Lung (tissue), 16 donors: ENCODE measurements around the gene HMGN2. TPM values are rescaled to one million over a fixed set of nuclear protein-coding genes. Genes with fewer than 3 reads are reported as not detected.
A peak's percentile ranks its signal among the peaks of the same experiment; 100 is the strongest.

ENCODE experiments used
- ATAC-seq: fragments of 200-7000 bp; cut with Tn5 transposase; one replicate; pipeline ENCODE4 v1.9.1; 2020; ENCODE audit warnings: moderate number of reproducible peaks; ENCODE audit not compliant: insufficient read depth, low FRiP score
- DNase-seq, 3 donors: peaks; one replicate each; pipeline ENCODE4 v3.0.0-alpha.2; 2013 to 2017
- H3K27ac ChIP-seq, 2 donors: one replicate each; pipeline ENCODE4 v1.5.1; 2013; ENCODE audit warnings: mild to moderate bottlenecking in 2 of 2, moderate library complexity in 2 of 2, control low read depth in 1 of 2, inconsistent platforms in 1 of 2, low read depth in 1 of 2, low read length in 1 of 2
- H3K27me3 ChIP-seq, 3 donors: one replicate each; pipeline ENCODE4 v1.5.1; 2013; ENCODE audit warnings: low read length in 2 of 3; ENCODE audit not compliant: control insufficient read depth in 3 of 3, insufficient read depth in 3 of 3
- H3K36me3 ChIP-seq, 4 donors: one replicate each; pipeline ENCODE4 v1.5.1; 2013; ENCODE audit warnings: low read length in 4 of 4, mild to moderate bottlenecking in 1 of 4, moderate library complexity in 1 of 4; ENCODE audit not compliant: control insufficient read depth in 4 of 4, insufficient read depth in 4 of 4
- H3K4me1 ChIP-seq, 5 donors: one replicate each; pipeline ENCODE4 v1.5.1; 2013; ENCODE audit warnings: low read length in 5 of 5, mild to moderate bottlenecking in 2 of 5, moderate library complexity in 1 of 5; ENCODE audit not compliant: control insufficient read depth in 5 of 5, insufficient read depth in 5 of 5
- H3K4me3 ChIP-seq: one replicate; pipeline ENCODE4 v1.5.1; 2013; ENCODE audit warnings: mild to moderate bottlenecking, control low read depth, moderate library complexity
- H3K9ac ChIP-seq, 2 donors: one replicate each; pipeline ENCODE4 v1.5.1; 2013; ENCODE audit warnings: low read length in 2 of 2, control low read depth in 1 of 2; ENCODE audit not compliant: insufficient read depth in 1 of 2
- H3K9me3 ChIP-seq, 4 donors: one replicate each; pipeline ENCODE4 v1.5.1; 2013; ENCODE audit warnings: low read length in 3 of 4, mild to moderate bottlenecking in 1 of 4, moderate library complexity in 1 of 4; ENCODE audit not compliant: control insufficient read depth in 4 of 4, insufficient read depth in 3 of 4
- CTCF ChIP-seq: IDR thresholded peaks from 2 replicates; pipeline ENCODE4 v1.5.1; 2012; ENCODE audit warnings: mild to moderate bottlenecking; ENCODE audit errors: control extremely low read depth, extremely low read depth
- WGBS, 2 donors: extraction: QIAGEN DNeasy Blood & Tissue Kit; methylation state at CpG; one replicate each; pipeline ENCODE4 v1.1.7; 2013; 5-methylcytosine and 5-hydroxymethylcytosine counted together
- long read RNA-seq, 5 donors: transcript quantifications; one replicate each; lab custom pipeline, GENCODE V29; 2026
- polyA plus RNA-seq, 2 donors: library from polyadenylated mRNA; stranded (reverse); fragments of 200-250 nt; gene quantifications; one replicate each; pipeline ENCODE4 v1.2.1, GENCODE V29; 2013
- total RNA-seq, 2 donors: library from RNA; depleted of rRNA in 1 of 2; stranded (reverse); fragments of >200 nt in 1 of 2; gene quantifications; one replicate each; pipeline ENCODE4 v1.2.1, GENCODE V29; 2014 to 2021
- donor health status: control.
- donor health status: control.
- donor health status: Bipolar disorder and iron deficiency.
- donor health status: healthy.
- donor health status: DM: yes; HTN: yes; CAD: no.

Gene HMGN2
- total RNA-seq (100 to 1,000 TPM; 329 to 374 TPM), polyA plus RNA-seq (100 to 1,000 TPM; 452 to 580 TPM)
- long read RNA-seq, donor 1, transcript HMGN2-209 (2 exons, 1,496 nt): minor isoform, 5 of 588 reads
- long read RNA-seq, donor 1, transcript HMGN2-205 (5 exons, 952 nt): minor isoform, 12 of 588 reads
- long read RNA-seq, donor 1, transcript HMGN2-201 (6 exons, 1,191 nt): major isoform, 457 of 588 reads
- long read RNA-seq, donor 1, partial matches to known transcripts: 66 of 588 reads
- long read RNA-seq, donor 1, other reads (novel, unspliced or antisense): 42 of 588 reads
- long read RNA-seq, donor 2, transcript HMGN2-201 (6 exons, 1,191 nt): major isoform, 179 of 460 reads
- long read RNA-seq, donor 2, partial matches to known transcripts: 272 of 460 reads
- long read RNA-seq, donor 2, other reads (novel, unspliced or antisense): 5 of 460 reads
- long read RNA-seq, donor 3, transcript HMGN2-201 (6 exons, 1,191 nt): major isoform, 211 of 519 reads
- long read RNA-seq, donor 3, partial matches to known transcripts: 297 of 519 reads
- long read RNA-seq, donor 3, other reads (novel, unspliced or antisense): 6 of 519 reads
- long read RNA-seq, donor 4, transcript HMGN2-201 (6 exons, 1,191 nt): major isoform, 173 of 566 reads
- long read RNA-seq, donor 4, partial matches to known transcripts: 385 of 566 reads
- long read RNA-seq, donor 4, other reads (novel, unspliced or antisense): 0 of 566 reads
- long read RNA-seq, donor 5, transcript HMGN2-205 (5 exons, 952 nt): minor isoform, 10 of 675 reads
- long read RNA-seq, donor 5, transcript HMGN2-201 (6 exons, 1,191 nt): major isoform, 522 of 675 reads
- long read RNA-seq, donor 5, partial matches to known transcripts: 83 of 675 reads
- long read RNA-seq, donor 5, other reads (novel, unspliced or antisense): 50 of 675 reads

GRCh38 chr1:26472320-26472900, at the start of gene HMGN2:
Gene HMGN2, plus strand, starts transcription at chr1:26472440. Its CDS starts 173 bp downstream, at chr1:26472613.
- ATAC-seq: peak; percentile 76
- Histone ChIP-seq H3K27me3 (no peaks in the 10 kb centered on the region), H3K4me3 (peak within 1 kb of the TSS; percentile 96), H3K36me3 (peaks cover 16 to 38% (median 21%) of the 10 kb centered on the region in 4 donors), H3K27ac (peak within 1 kb of the TSS; percentile 95 to 100), H3K4me1 (peaks cover 0 to 28% (median 9%) of the 10 kb centered on the region in 5 donors), H3K9ac (peak within 1 kb of the TSS; percentile 65 to 82), H3K9me3 (no peaks in the 10 kb centered on the region)
- 0 to 1% methylated on average over 52 to 69 of the region's 69 CpGs for WGBS, 2 donors
- peak; percentile 95 to 97 (median 97) for DNase-seq
- TF ChIP-seq CTCF: no peak

- no peak overlapping the region for H3K4me3 ChIP-seq
- no peak overlapping the region for H3K9ac ChIP-seq
- H3K27me3 ChIP-seq: no peaks in the 10 kb centered on the region
- H3K27ac ChIP-seq: no peak overlapping the region
- no peak for ATAC-seq
- no peaks in the 10 kb centered on the region for H3K9me3 ChIP-seq
- H3K36me3 ChIP-seq: peaks cover 0 to 6% (median 1%) of the 10 kb centered on the region in 4 donors
- 79 to 91% methylated on average over 2 of the region's 2 CpGs for WGBS, 2 donors
- no peak for TF ChIP-seq CTCF
- peak in 2 of 3 donors; percentile 77 to 88 for DNase-seq
- peaks cover 1 to 23% (median 7%) of the 10 kb centered on the region in 5 donors for H3K4me1 ChIP-seq
Measured at GRCh38 chr1:26429721-26430120, 42.5 kb upstream of the HMGN2 start.

DNA sequence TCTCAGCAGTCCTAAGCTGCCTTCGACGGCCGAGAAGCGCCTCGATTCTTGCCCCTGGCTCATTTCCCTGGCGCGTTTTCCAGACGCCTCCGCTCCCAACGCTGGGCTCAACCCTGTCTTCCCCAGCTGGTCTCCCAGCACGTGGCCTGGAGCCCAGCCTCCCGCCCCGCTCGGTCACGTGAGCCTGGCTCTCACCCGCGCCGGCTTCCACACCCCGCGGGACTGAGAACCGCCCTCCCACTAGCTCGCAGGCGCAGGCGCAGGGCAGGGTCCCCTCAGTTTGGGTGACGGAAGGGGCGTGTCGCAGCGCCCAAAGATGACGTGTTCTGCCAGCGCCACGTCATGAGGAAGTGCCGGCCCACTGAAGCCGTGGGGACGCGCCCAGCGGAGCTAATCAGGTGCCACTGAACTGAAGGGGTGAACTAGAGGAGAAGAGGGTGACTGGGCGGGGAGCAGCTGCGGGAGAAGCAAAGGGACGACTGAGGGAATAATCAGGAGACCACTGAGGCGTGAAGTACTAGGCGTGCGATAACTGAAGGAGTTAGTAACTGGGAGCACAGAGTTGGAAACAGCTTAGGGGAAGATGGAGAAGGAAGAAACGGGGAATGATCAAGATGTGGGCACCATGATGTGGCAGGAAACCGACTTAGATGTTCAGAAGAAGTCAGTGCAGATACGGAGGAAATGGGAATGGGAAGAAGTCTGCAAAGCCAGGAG, 40.1 kb upstream of the HMGN2 start, which contains the start of gene DHDDS:
Gene DHDDS, plus strand, starts transcription at position 343 of the 717 bp plus-strand sequence. CDS start 625 bp downstream, outside the sequence.
- ATAC-seq (peak; percentile 96), DNase-seq (peak; percentile 99)
- WGBS, 2 donors: 0% methylated on average over 45 of the region's 45 CpGs
- Histone ChIP-seq H3K9ac (peak within 1 kb of the TSS in 1 of 2 donors; percentile 88), H3K27ac (peak within 1 kb of the TSS; percentile 51 to 81), H3K4me3 (peak within 1 kb of the TSS; percentile 66), H3K27me3 (no peaks in the 10 kb centered on the region), H3K36me3 (peaks cover 2 to 13% (median 6%) of the 10 kb centered on the region in 4 donors), H3K9me3 (no peaks in the 10 kb centered on the region), H3K4me1 (peaks cover 1 to 23% (median 7%) of the 10 kb centered on the region in 5 donors)
- no peak for TF ChIP-seq CTCF
